ENCODE measurements around the gene RMDN3. TPM values are rescaled to one million over a fixed set of nuclear protein-coding genes. Genes with fewer than 3 reads are reported as not detected.

Gene RMDN3
- total and polyA plus RNA-seq, 5 experiments from 2014 or later = 13.4 to 19.4 (median 18.2) TPM

Other genes starting within 250 kb of the RMDN3 start
- gene CCDC32, start 190.2 kb downstream of the RMDN3 start, total RNA-seq = 10 to 100 TPM; 31.7 to 31.8 TPM
- gene CCDC32, start 190.2 kb downstream of the RMDN3 start, polyA plus RNA-seq = 10 to 100 TPM; 40.4 to 43.2 (median 40.5) TPM
- 10 to 100 TPM; 15.6 to 15.7 TPM for gene RPUSD2, start 186.0 kb downstream of the RMDN3 start, total RNA-seq
- 10 to 100 TPM; 18.7 to 23.3 (median 22.2) TPM for gene RPUSD2, start 186.0 kb downstream of the RMDN3 start, polyA plus RNA-seq
- under 1 TPM; 0.14 to 0.21 TPM for gene KNL1, start 161.0 kb downstream of the RMDN3 start, total RNA-seq
- under 1 TPM in 1 of 3 donors, not detected in 2; 0.03 TPM for gene KNL1, start 161.0 kb downstream of the RMDN3 start, polyA plus RNA-seq
- gene RAD51, start 60.1 kb downstream of the RMDN3 start, total RNA-seq = 1 to 10 TPM in 1 of 2 experiments, under 1 TPM in 1; 0.69 to 1.1 TPM
- under 1 TPM in 1 of 3 donors, not detected in 2; 0.46 TPM for gene RAD51, start 60.1 kb downstream of the RMDN3 start, polyA plus RNA-seq
- gene GCHFR, start 8.8 kb upstream of the RMDN3 start, total RNA-seq = 10 to 100 TPM; 17.8 to 19.4 TPM
- 10 to 100 TPM; 46.5 to 53.9 (median 50.6) TPM for gene GCHFR, start 8.8 kb upstream of the RMDN3 start, polyA plus RNA-seq
- gene C15orf62, start 14.7 kb upstream of the RMDN3 start, total RNA-seq = 1 to 10 TPM; 2.0 to 2.2 TPM
- gene C15orf62, start 14.7 kb upstream of the RMDN3 start, polyA plus RNA-seq = under 1 TPM in 1 of 3 donors, not detected in 2; 0.40 TPM
- gene ZFYVE19, start 51.8 kb upstream of the RMDN3 start, total RNA-seq = 10 to 100 TPM; 28.9 to 33.8 TPM
- 10 to 100 TPM; 13.2 to 15.5 (median 13.8) TPM for gene ZFYVE19, start 51.8 kb upstream of the RMDN3 start, polyA plus RNA-seq
- 10 to 100 TPM; 37.6 to 38.4 TPM for gene DNAJC17, start 52.2 kb upstream of the RMDN3 start, total RNA-seq
- gene DNAJC17, start 52.2 kb upstream of the RMDN3 start, polyA plus RNA-seq = 10 to 100 TPM; 17.5 to 37.5 (median 31.3) TPM
- gene PPP1R14D, start 73.5 kb upstream of the RMDN3 start, total RNA-seq = not detected
- not detected for gene PPP1R14D, start 73.5 kb upstream of the RMDN3 start, polyA plus RNA-seq
- under 1 TPM; 0.42 to 0.80 TPM for gene SPINT1, start 88.8 kb upstream of the RMDN3 start, total RNA-seq
- gene SPINT1, start 88.8 kb upstream of the RMDN3 start, polyA plus RNA-seq = under 1 TPM in 2 of 3 donors, not detected in 1; 0.11 to 0.16 TPM
- not detected for gene RHOV, start 119.0 kb upstream of the RMDN3 start, total RNA-seq
- gene RHOV, start 119.0 kb upstream of the RMDN3 start, polyA plus RNA-seq = not detected
- gene VPS18, start 139.2 kb upstream of the RMDN3 start, total RNA-seq = 10 to 100 TPM; 20.4 to 20.7 TPM
- gene VPS18, start 139.2 kb upstream of the RMDN3 start, polyA plus RNA-seq = 10 to 100 TPM; 11.1 to 19.2 (median 15.0) TPM
- under 1 TPM in 1 of 2 experiments, not detected in 1; 0.16 TPM for gene DLL4, start 174.1 kb upstream of the RMDN3 start, total RNA-seq
- not detected for gene DLL4, start 174.1 kb upstream of the RMDN3 start, polyA plus RNA-seq
- 1 to 10 TPM; 8.9 to 9.2 TPM for gene CHAC1, start 198.2 kb upstream of the RMDN3 start, total RNA-seq
- not detected for gene CHAC1, start 198.2 kb upstream of the RMDN3 start, polyA plus RNA-seq